ENCODE results near the gene PPM1H. TPM values are rescaled to one million over a fixed set of nuclear protein-coding genes. Genes with fewer than 3 reads are reported as not detected.
A peak's percentile ranks its signal among the peaks of the same experiment; 100 is the strongest.

The PPM1H gene
- polyA plus RNA-seq, 12 donors = 2.9 to 6.8 (median 3.5) TPM; not detected in 1

- DNase-seq = no peak
These were observed 316.0 kb downstream of the PPM1H start for GRCh38 chr12:62618930-62619329.

- no peak for DNase-seq
These were observed 316.6 kb downstream of the PPM1H start for GRCh38 chr12:62618319-62618718.

GRCh38 chr12:62613081-62613480 lies 321.9 kb downstream of the PPM1H start:
- DNase-seq = no peak

GRCh38 chr12:62606654-62607053 lies 328.3 kb downstream of the PPM1H start:
- DNase-seq = no peak

- no peak for DNase-seq
These were observed 329.0 kb downstream of the PPM1H start for GRCh38 chr12:62605981-62606380.

GRCh38 chr12:62604871-62605270 lies 330.1 kb downstream of the PPM1H start:
- DNase-seq = no peak

GRCh38 chr12:62604373-62604772 lies 330.6 kb downstream of the PPM1H start:
- DNase-seq = no peak

GRCh38 chr12:62603811-62604098 lies 331.2 kb downstream of the PPM1H start:
- DNase-seq = no peak

GRCh38 chr12:62603061-62603810 lies 331.7 kb downstream of the PPM1H start:
- peak; percentile 87 for DNase-seq

- DNase-seq = peak; percentile 92
These were observed 332.5 kb downstream of the PPM1H start for GRCh38 chr12:62602255-62603060.

- DNase-seq = no peak
These were observed 333.2 kb downstream of the PPM1H start for GRCh38 chr12:62601765-62602164.

- no peak for DNase-seq
These were observed 335.0 kb downstream of the PPM1H start for GRCh38 chr12:62599854-62600437.

GRCh38 chr12:62598846-62599245 lies 336.1 kb downstream of the PPM1H start:
- DNase-seq = no peak

- DNase-seq = no peak
These were observed 337.7 kb downstream of the PPM1H start for GRCh38 chr12:62597253-62597652.

Other genes starting within 250 kb of the PPM1H start
- 10 to 100 TPM in 1 of 12 donors, 1 to 10 TPM in 10, not detected in 1; 2.9 to 11.4 (median 5.8) TPM for gene AVPR1A, start 216.1 kb upstream of the PPM1H start, polyA plus RNA-seq (ENCODE audit: insufficient read length in 12 of 12)

Data from muscle of arm (tissue), 12 donors.